ENCODE measurements around the gene RNF144B. TPM values are rescaled to one million over a fixed set of nuclear protein-coding genes. Genes with fewer than 3 reads are reported as not detected.

The RNF144B gene
- total and polyA plus RNA-seq, 2 donors (not counting 1 experiment from before 2014, with no cell fraction given) = 3.0 to 17.0 TPM

- no peaks in the 10 kb centered on the region for H3K9me3 Mint-ChIP-seq (ENCODE audit: insufficient read depth)
- no peak for TF ChIP-seq CTCF (IDR thresholded peaks at IDR 0.05)
- no peak for TF ChIP-seq EZH2 (IDR thresholded peaks at IDR 0.05; ENCODE audit: borderline replicate concordance, insufficient read depth, low read depth, low read length, poor library complexity, severe bottlenecking)
- Histone ChIP-seq H3K9me3 (ENCODE audit: control extremely low read depth in 1 of 3, control insufficient read depth in 2 of 3, insufficient read depth in 1 of 3, low read length in 2 of 3) (no peaks in the 10 kb centered on the region), H3K27me3 (replicated peaks in 1 of 4; ENCODE audit: control extremely low read depth in 1 of 4, control insufficient read depth in 3 of 4, insufficient read depth in 4 of 4, low read length in 3 of 4) (no peaks in the 10 kb centered on the region), H3K4me2 (replicated peaks; ENCODE audit: low read depth, low read length, poor library complexity, severe bottlenecking) (no peak overlapping the region), H3K36me3 (replicated peaks in 1 of 2; ENCODE audit: control extremely low read depth in 1 of 2, control insufficient read depth in 1 of 2, extremely low read depth in 1 of 2, insufficient read depth in 2 of 2, low read length in 1 of 2) (no peaks in the 10 kb centered on the region), H3K4me1 (ENCODE audit: control insufficient read depth in 2 of 2, insufficient read depth in 2 of 2, low read length in 2 of 2) (peaks cover 0 to 7% of the 10 kb centered on the region in 2 donors), H4K20me1 (ENCODE audit: control insufficient read depth, insufficient read depth, low read length, poor library complexity, severe bottlenecking) (no peaks in the 10 kb centered on the region), H3K27ac (ENCODE audit: low read length in 2 of 2) (no peak overlapping the region), H3K79me2 (ENCODE audit: control insufficient read depth, insufficient read depth, low read length) (no peaks in the 10 kb centered on the region), H3K9ac (ENCODE audit: low read length) (no peak overlapping the region), H2AFZ (ENCODE audit: insufficient read depth, low read depth, low read length, poor library complexity, severe bottlenecking) (no peak overlapping the region), H3K4me3 (ENCODE audit: control extremely low read depth in 1 of 5, extremely low read depth in 1 of 5, insufficient read depth in 1 of 5, low read depth in 2 of 5, low read length in 4 of 5) (no peak overlapping the region)
- DNase-seq (no peak), ATAC-seq (ENCODE audit: low read depth) (no peak)
- POLR2A ChIA-PET = no interaction called here
- H3K4me3 Mint-ChIP-seq = no peak overlapping the region
- peaks cover 5% of the 10 kb centered on the region for H3K4me1 Mint-ChIP-seq
- WGBS (ENCODE audit: insufficient coverage) = no CpG with 5 or more reads among the region's 2 CpGs
- CTCF ChIA-PET = no interaction called here
- intact Hi-C loops (cut with micrococcal nuclease) = no loop called here
- no peaks in the 10 kb centered on the region for H3K27me3 Mint-ChIP-seq
- no peak overlapping the region for H3K27ac Mint-ChIP-seq
Measured at GRCh38 chr6:18492972-18493371, 105.8 kb downstream of the RNF144B start.

- no peaks in the 10 kb centered on the region for H3K27me3 Mint-ChIP-seq
- H3K4me1 ChIP-seq (ENCODE audit: control insufficient read depth in 2 of 2, insufficient read depth in 2 of 2, low read length in 2 of 2) = peaks cover 0 to 7% of the 10 kb centered on the region in 2 donors
- no peak overlapping the region for H3K9ac ChIP-seq (ENCODE audit: low read length)
- peaks cover 5% of the 10 kb centered on the region for H3K4me1 Mint-ChIP-seq
- H3K27ac Mint-ChIP-seq = no peak overlapping the region
- H4K20me1 ChIP-seq (ENCODE audit: control insufficient read depth, insufficient read depth, low read length, poor library complexity, severe bottlenecking) = no peaks in the 10 kb centered on the region
- no peak overlapping the region for H3K4me3 Mint-ChIP-seq
- no peak overlapping the region for H2AFZ ChIP-seq (ENCODE audit: insufficient read depth, low read depth, low read length, poor library complexity, severe bottlenecking)
- DNase-seq = no peak
- intact Hi-C loops (cut with micrococcal nuclease) = no loop called here
- no peak overlapping the region for H3K27ac ChIP-seq (ENCODE audit: low read length in 2 of 2)
- CTCF ChIA-PET = no interaction called here
- no peak overlapping the region for H3K4me2 ChIP-seq (replicated peaks; ENCODE audit: low read depth, low read length, poor library complexity, severe bottlenecking)
- POLR2A ChIA-PET = no interaction called here
- no peaks in the 10 kb centered on the region for H3K9me3 ChIP-seq (ENCODE audit: control extremely low read depth in 1 of 3, control insufficient read depth in 2 of 3, insufficient read depth in 1 of 3, low read length in 2 of 3)
- WGBS (ENCODE audit: insufficient coverage) = 87% methylated on average over 4 of the region's 4 CpGs
- H3K79me2 ChIP-seq (ENCODE audit: control insufficient read depth, insufficient read depth, low read length) = no peaks in the 10 kb centered on the region
- H3K4me3 ChIP-seq (ENCODE audit: control extremely low read depth in 1 of 5, extremely low read depth in 1 of 5, insufficient read depth in 1 of 5, low read depth in 2 of 5, low read length in 4 of 5) = no peak overlapping the region
- no peak for TF ChIP-seq EZH2 (IDR thresholded peaks at IDR 0.05; ENCODE audit: borderline replicate concordance, insufficient read depth, low read depth, low read length, poor library complexity, severe bottlenecking)
- no peak for TF ChIP-seq CTCF (IDR thresholded peaks at IDR 0.05)
- no peaks in the 10 kb centered on the region for H3K27me3 ChIP-seq (replicated peaks in 1 of 4; ENCODE audit: control extremely low read depth in 1 of 4, control insufficient read depth in 3 of 4, insufficient read depth in 4 of 4, low read length in 3 of 4)
- no peaks in the 10 kb centered on the region for H3K9me3 Mint-ChIP-seq (ENCODE audit: insufficient read depth)
- H3K36me3 ChIP-seq (replicated peaks in 1 of 2; ENCODE audit: control extremely low read depth in 1 of 2, control insufficient read depth in 1 of 2, extremely low read depth in 1 of 2, insufficient read depth in 2 of 2, low read length in 1 of 2) = no peaks in the 10 kb centered on the region
- no peak for ATAC-seq (ENCODE audit: low read depth)
Measured at GRCh38 chr6:18493382-18493891, 106.3 kb downstream of the RNF144B start.
